Lower leg skin (tissue), 4 donors: ENCODE data around the gene PTPN4. TPM values are rescaled to one million over a fixed set of nuclear protein-coding genes. Genes with fewer than 3 reads are reported as not detected.
"Not testable (repeated sequence)": the region's sequence is repeated elsewhere in the genome, so short reads cannot be mapped to it uniquely, and the experiment has no call there.

Experiments used
- DNase-seq, 2 donors: peaks; one replicate each; pipeline ENCODE4 v3.0.0-alpha.2; 2019; ENCODE audit warnings: low spot score in 2 of 2
- H3K4me3 ChIP-seq: fragments of 200-600 bp; sonication (generic); 2 replicates; pipeline ENCODE4 v1.5.1; 2017; ENCODE audit warnings: mild to moderate bottlenecking, low read depth; ENCODE audit not compliant: poor library complexity, severe bottlenecking
- CTCF ChIP-seq, 3 donors: fragments of 450-650 bp; IDR thresholded peaks; one replicate each; pipeline ENCODE4 v1.5.1; 2016; ENCODE audit warnings: antibody characterized with exemption in 3 of 3, mild to moderate bottlenecking in 3 of 3, moderate library complexity in 2 of 3
- POLR2A ChIP-seq, 2 donors: fragments of 450-650 bp; IDR thresholded peaks; one replicate each; pipeline ENCODE4 v1.6.1; 2016 to 2017; ENCODE audit warnings: antibody characterized with exemption in 2 of 2, mild to moderate bottlenecking in 1 of 2, moderate library complexity in 1 of 2
- WGBS, 2 donors: methylation state at CpG; one replicate each; pipeline ENCODE4 v1.1.5; 2018; 5-methylcytosine and 5-hydroxymethylcytosine counted together
- intact Hi-C: fragments of 100-400 bp; cut with DNase I; formaldehyde crosslinking; loops from one replicate; pipeline ENCODE4 v1.15.0; 2023; ENCODE audit warnings: low total_unique reads
- total RNA-seq, 4 donors: library from RNA; depleted of rRNA; stranded (reverse); fragments of >200 nt; gene quantifications; one replicate each; pipeline ENCODE4 v1.1.0, GENCODE V29; 2016

PTPN4 gene
- total RNA-seq, 4 donors from 2014 or later = 13.0 to 49.5 (median 20.4) TPM

- H3K4me3 ChIP-seq = no peak overlapping the region
- TF ChIP-seq CTCF (IDR thresholded peaks at IDR 0.05) (no peak), POLR2A (IDR thresholded peaks at IDR 0.05) (no peak)
- DNase-seq = no peak
- intact Hi-C loops = no loop called here
Measured at GRCh38 chr2:119981896-119982295, 222.2 kb downstream of the PTPN4 start.

- intact Hi-C loops = no loop called here
- TF ChIP-seq POLR2A (IDR thresholded peaks at IDR 0.05) (no peak), CTCF (IDR thresholded peaks at IDR 0.05) (no peak)
- 69 to 72% methylated on average over 2 of the region's 2 CpGs for WGBS, 2 donors
- no peak overlapping the region for H3K4me3 ChIP-seq
- no peak for DNase-seq
Measured at GRCh38 chr2:119982506-119982905, 222.8 kb downstream of the PTPN4 start.

GRCh38 chr2:119983108-119983507, 223.4 kb downstream of the PTPN4 start:
- no peak for TF ChIP-seq CTCF (IDR thresholded peaks at IDR 0.05)
- TF ChIP-seq POLR2A (IDR thresholded peaks at IDR 0.05) = no peak
- intact Hi-C loops = no loop called here
- no peak for DNase-seq
- 93% methylated on average over 3 of the region's 3 CpGs for WGBS, 2 donors
- no peak overlapping the region for H3K4me3 ChIP-seq

- H3K4me3 ChIP-seq = no peak overlapping the region
- no peak for DNase-seq
- no peak for TF ChIP-seq POLR2A (IDR thresholded peaks at IDR 0.05)
- TF ChIP-seq CTCF (IDR thresholded peaks at IDR 0.05) = no peak
- intact Hi-C loops = no loop called here
- 88% methylated on average over 3 of the region's 3 CpGs for WGBS, 2 donors
Measured at GRCh38 chr2:119996148-119996547, 236.4 kb downstream of the PTPN4 start.

- DNase-seq, H3K4me3 ChIP-seq, intact Hi-C loops: not testable (repeated sequence)
- WGBS, 2 donors = 91% methylated on average over 29 to 40 of the region's 55 CpGs
Measured at GRCh38 chr2:119996896-119997891, 237.5 kb downstream of the PTPN4 start.

- intact Hi-C loops = no loop called here
- H3K4me3 ChIP-seq = no peak overlapping the region
- no peak for DNase-seq
- 71 to 73% methylated on average over 1 of the region's 1 CpG for WGBS, 2 donors
- TF ChIP-seq CTCF (IDR thresholded peaks at IDR 0.05) = no peak
Measured at GRCh38 chr2:120001471-120001870, 241.7 kb downstream of the PTPN4 start.
